HepG2 (cell line): ENCODE measurements around the gene INHBE. TPM values are rescaled to one million over a fixed set of nuclear protein-coding genes. Genes with fewer than 3 reads are reported as not detected.

ENCODE experiments used
- CENPX ChIP-seq: sonication (generic); formaldehyde crosslinking; IDR thresholded peaks from 2 replicates; pipeline ENCODE4 v1.9.0; 2021; ENCODE audit warnings: mild to moderate bottlenecking, missing genetic modification reagents, moderate library complexity
- FOSL1 ChIP-seq: sonication (generic); formaldehyde crosslinking; IDR thresholded peaks from 2 replicates; pipeline ENCODE4 v1.9.0; 2021; ENCODE audit warnings: missing genetic modification reagents, borderline replicate concordance
- GATAD1 ChIP-seq: IDR thresholded peaks from 2 replicates; pipeline ENCODE4 v1.6.1; 2016; ENCODE audit warnings: missing genetic modification reagents, missing compliant biosample characterization
- GMEB2 ChIP-seq: IDR thresholded peaks from 2 replicates; pipeline ENCODE4 v1.6.1; 2016; ENCODE audit warnings: missing biosample characterization, missing genetic modification reagents, low read depth
- GTF2F1 ChIP-seq: fragments of 150-350 bp; IDR thresholded peaks from 2 replicates; pipeline ENCODE4 v1.6.1; 2014; ENCODE audit warnings: low read length
- HNRNPUL1 ChIP-seq: fragments of 200-400 bp; formaldehyde crosslinking; IDR thresholded peaks from 2 replicates; pipeline ENCODE4 v1.6.1; 2017; ENCODE audit warnings: low read depth, mild to moderate bottlenecking, low read length, moderate library complexity
- HOXA3 ChIP-seq: sonication (generic); formaldehyde crosslinking; IDR thresholded peaks from 2 replicates; pipeline ENCODE4 v1.5.0; 2020; ENCODE audit warnings: missing genetic modification reagents
- ISX ChIP-seq: sonication (generic); formaldehyde crosslinking; conservative IDR thresholded peaks from 2 replicates; pipeline ENCODE4 v1.5.0; 2020; ENCODE audit warnings: missing genetic modification reagents
- KDM1A ChIP-seq: IDR thresholded peaks from 2 replicates; pipeline ENCODE4 v1.6.1; 2016; ENCODE audit warnings: missing compliant biosample characterization
- KLF16 ChIP-seq, 2 experiments: sonication (generic) in 1 of 2; formaldehyde crosslinking in 1 of 2; IDR thresholded peaks; 2 replicates each; pipeline versions ENCODE4 v1.6.1 to v1.8.0; 2016 to 2023; ENCODE audit warnings: missing genetic modification reagents in 2 of 2, missing compliant biosample characterization in 1 of 2
- NCOA1 ChIP-seq: sonication (generic); formaldehyde crosslinking; IDR thresholded peaks from 2 replicates; pipeline ENCODE4 v1.9.0; 2021; ENCODE audit warnings: missing genetic modification reagents
- NRL ChIP-seq: sonication (generic); formaldehyde crosslinking; IDR thresholded peaks from 2 replicates; pipeline ENCODE4 v1.5.0; 2020; ENCODE audit warnings: missing genetic modification reagents, mild to moderate bottlenecking, moderate library complexity, borderline replicate concordance
- PAF1 ChIP-seq: IDR thresholded peaks from 2 replicates; pipeline ENCODE4 v1.6.1; 2016; ENCODE audit warnings: missing genetic modification reagents, missing compliant biosample characterization
- PHF8 ChIP-seq: sonication (generic); formaldehyde crosslinking; IDR thresholded peaks from 2 replicates; pipeline ENCODE4 v1.5.0; 2020; ENCODE audit warnings: missing genetic modification reagents
- PRMT3 ChIP-seq: sonication (generic); formaldehyde crosslinking; IDR thresholded peaks from 2 replicates; pipeline ENCODE4 v1.8.1; 2022; ENCODE audit warnings: low read depth, mild to moderate bottlenecking, moderate library complexity, missing genetic modification reagents, borderline replicate concordance
- RBAK ChIP-seq: sonication (generic); formaldehyde crosslinking; IDR thresholded peaks from 2 replicates; pipeline ENCODE4 v1.5.1; 2020; ENCODE audit warnings: mild to moderate bottlenecking, missing genetic modification reagents
- RFXANK ChIP-seq: IDR thresholded peaks from 2 replicates; pipeline ENCODE4 v1.6.1; 2016
- SMAD3 ChIP-seq: sonication (generic); formaldehyde crosslinking; IDR thresholded peaks from 2 replicates; pipeline ENCODE4 v1.4.0; 2020; ENCODE audit warnings: missing genetic modification reagents
- TAF15 ChIP-seq: fragments of 200-400 bp; formaldehyde crosslinking; IDR thresholded peaks from one replicate; pipeline ENCODE4 v1.6.1; 2018; ENCODE audit warnings: mild to moderate bottlenecking, low read depth, low read length; ENCODE audit not compliant: poor library complexity, severe bottlenecking
- TEAD2 ChIP-seq: sonication (generic); formaldehyde crosslinking; IDR thresholded peaks from 2 replicates; pipeline ENCODE4 v1.9.0; 2021; ENCODE audit warnings: missing genetic modification reagents
- YEATS2 ChIP-seq: sonication (generic); formaldehyde crosslinking; IDR thresholded peaks from 2 replicates; pipeline ENCODE4 v1.4.0; 2020; ENCODE audit warnings: missing genetic modification reagents, borderline replicate concordance
- ZEB1 ChIP-seq: IDR thresholded peaks from 2 replicates; pipeline ENCODE4 v1.6.1; 2012; ENCODE audit warnings: mild to moderate bottlenecking, low read depth, inconsistent platforms; ENCODE audit not compliant: insufficient replicate concordance
- ZNF224 ChIP-seq: sonication (generic); formaldehyde crosslinking; IDR thresholded peaks from 2 replicates; pipeline ENCODE4 v1.5.0; 2020; ENCODE audit warnings: mild to moderate bottlenecking, missing genetic modification reagents
- ZNF232 ChIP-seq: sonication (generic); formaldehyde crosslinking; IDR thresholded peaks from 2 replicates; pipeline ENCODE4 v1.4.0; 2020; ENCODE audit warnings: missing genetic modification reagents, borderline replicate concordance
- ZNF562 ChIP-seq: sonication (generic); formaldehyde crosslinking; IDR thresholded peaks from 2 replicates; pipeline ENCODE4 v1.8.0; 2022; ENCODE audit warnings: missing genetic modification reagents, borderline replicate concordance
- ZNF660 ChIP-seq: sonication (generic); formaldehyde crosslinking; IDR thresholded peaks from 2 replicates; pipeline ENCODE4 v1.5.1; 2020; ENCODE audit warnings: mild to moderate bottlenecking, low read depth, missing genetic modification reagents, borderline replicate concordance
- ZNF746 ChIP-seq: sonication (generic); formaldehyde crosslinking; IDR thresholded peaks from 2 replicates; pipeline ENCODE4 v1.8.0; 2022; ENCODE audit warnings: mild to moderate bottlenecking, missing genetic modification reagents
- ZNF772 ChIP-seq: sonication (generic); formaldehyde crosslinking; IDR thresholded peaks from 2 replicates; pipeline ENCODE4 v1.5.0; 2020; ENCODE audit warnings: mild to moderate bottlenecking, missing genetic modification reagents
- ZNF781 ChIP-seq: sonication (generic); formaldehyde crosslinking; IDR thresholded peaks from 2 replicates; pipeline ENCODE4 v1.5.1; 2020; ENCODE audit warnings: borderline replicate concordance, mild to moderate bottlenecking, missing genetic modification reagents; ENCODE audit errors: not compliant biosample characterization
- ZSCAN29 ChIP-seq: sonication (generic); formaldehyde crosslinking; conservative IDR thresholded peaks from 2 replicates; pipeline ENCODE4 v1.4.0; 2020; ENCODE audit warnings: mild to moderate bottlenecking, missing genetic modification reagents
- polyA plus RNA-seq, 8 experiments: library from polyadenylated mRNA; depleted of rRNA in 3 of 8; stranded (reverse) in 7 of 8; unstranded in 1 of 8; fragments of >200 nt; fragmentation: Illumina TruSeq in 4 of 8; extraction: Trizol in 4 of 8; gene quantifications; 2 replicates each; pipeline versions ENCODE4 v1.2.1 to v1.2.3, GENCODE V29; 2011 to 2016; ENCODE audit warnings: low read depth in 4 of 8, missing spikeins in 1 of 8, mixed read lengths in 1 of 8; ENCODE audit not compliant: insufficient read depth in 1 of 8
- total RNA-seq, 5 experiments: library from RNA; depleted of rRNA; stranded (reverse); fragments of >200 nt; fragmentation: Illumina TruSeq; extraction: Trizol; gene quantifications; 2 replicates each; pipeline ENCODE4 v1.2.3, GENCODE V29; 2016; ENCODE audit warnings: low read depth in 1 of 5
- TF ChIP-seq, protein P1 (sequence below): sonication (generic); formaldehyde crosslinking; IDR thresholded peaks from 2 replicates; pipeline ENCODE4 v1.5.0; 2020; ENCODE audit warnings: missing genetic modification reagents, mild to moderate bottlenecking, borderline replicate concordance
- TF ChIP-seq, protein P2 (sequence below): IDR thresholded peaks from 2 replicates; pipeline ENCODE4 v1.6.1; 2016; ENCODE audit warnings: mild to moderate bottlenecking, missing biosample characterization, missing genetic modification reagents

Gene INHBE
- total and polyA plus RNA-seq, 2 of the 13 experiments (the other 11 are each of a cell fraction or from before 2014, with no cell fraction given): 17.0 to 32.0 TPM

- TF ChIP-seq ZNF232 (CRISPR knock-in tag) (no peak; the same call in 1 of the 2 replicates), ZNF224 (CRISPR knock-in tag) (no peak), GATAD1 (CRISPR knock-in tag) (no peak), PAF1 (CRISPR knock-in tag) (no peak), ZNF660 (CRISPR knock-in tag) (no peak), RBAK (CRISPR knock-in tag) (no peak), FOSL1 (CRISPR knock-in tag) (no peak), ZEB1 (no peak), PRMT3 (CRISPR knock-in tag) (no peak), RFXANK (CRISPR knock-in tag) (no peak), ZNF781 (CRISPR knock-in tag) (no peak), HNRNPUL1 (no peak), TAF15 (no peak), TEAD2 (CRISPR knock-in tag) (no peak), PHF8 (CRISPR knock-in tag) (0 out of 2 replicates have a peak, but pooled peaks have one; percentile 5), YEATS2 (CRISPR knock-in tag) (no peak), KLF16 (CRISPR knock-in tag; IDR thresholded peaks at IDR 0.05) (no peak), NRL (CRISPR knock-in tag) (no peak), ZNF772 (CRISPR knock-in tag) (no peak), ZNF562 (CRISPR knock-in tag) (no peak), GMEB2 (CRISPR knock-in tag) (no peak), ZNF746 (CRISPR knock-in tag) (no peak), KDM1A (CRISPR knock-in tag) (no peak), HOXA3 (CRISPR knock-in tag) (no peak; the same call in 1 of the 2 replicates), CENPX (no peak), ISX (CRISPR knock-in tag) (no peak), ZSCAN29 (CRISPR knock-in tag) (no peak), GTF2F1 (no peak), NCOA1 (CRISPR knock-in tag) (no peak), SMAD3 (CRISPR knock-in tag) (no peak)
- TF ChIP-seq, protein P1, sequence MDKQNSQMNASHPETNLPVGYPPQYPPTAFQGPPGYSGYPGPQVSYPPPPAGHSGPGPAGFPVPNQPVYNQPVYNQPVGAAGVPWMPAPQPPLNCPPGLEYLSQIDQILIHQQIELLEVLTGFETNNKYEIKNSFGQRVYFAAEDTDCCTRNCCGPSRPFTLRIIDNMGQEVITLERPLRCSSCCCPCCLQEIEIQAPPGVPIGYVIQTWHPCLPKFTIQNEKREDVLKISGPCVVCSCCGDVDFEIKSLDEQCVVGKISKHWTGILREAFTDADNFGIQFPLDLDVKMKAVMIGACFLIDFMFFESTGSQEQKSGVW (CRISPR knock-in tag): no peak
- TF ChIP-seq, protein P2, sequence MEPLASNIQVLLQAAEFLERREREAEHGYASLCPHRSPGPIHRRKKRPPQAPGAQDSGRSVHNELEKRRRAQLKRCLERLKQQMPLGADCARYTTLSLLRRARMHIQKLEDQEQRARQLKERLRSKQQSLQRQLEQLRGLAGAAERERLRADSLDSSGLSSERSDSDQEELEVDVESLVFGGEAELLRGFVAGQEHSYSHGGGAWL: no peak
Observed at GRCh38 chr12:57459055-57459749, 4.1 kb downstream of the INHBE start (continued).
